Osteoblast (primary cell): ENCODE data around the gene C3orf18. TPM values are rescaled to one million over a fixed set of nuclear protein-coding genes. Genes with fewer than 3 reads are reported as not detected.

Experiments used
- DNase-seq: peaks from one replicate; pipeline ENCODE4 v3.0.0; 2011; ENCODE audit warnings: low spot score, mixed read lengths; ENCODE audit not compliant: insufficient read length; ENCODE audit errors: missing footprints
- H2AFZ ChIP-seq: 2 replicates; pipeline ENCODE4 v1.6.0; 2011; ENCODE audit warnings: mild to moderate bottlenecking, low read length
- H3K27ac ChIP-seq: 2 replicates; pipeline ENCODE4 v1.5.1; 2011; ENCODE audit warnings: mild to moderate bottlenecking, low read depth, low read length, moderate library complexity
- H3K27me3 ChIP-seq: 2 replicates; pipeline ENCODE4 v1.6.0; 2012; ENCODE audit warnings: mild to moderate bottlenecking, control low read depth, inconsistent platforms, low read length, moderate library complexity; ENCODE audit not compliant: insufficient read depth
- H3K36me3 ChIP-seq: 2 replicates; pipeline ENCODE4 v1.5.1; 2011; ENCODE audit warnings: mild to moderate bottlenecking, low read length, control low read depth, moderate library complexity; ENCODE audit not compliant: insufficient read depth
- H3K4me1 ChIP-seq: 2 replicates; pipeline ENCODE4 v1.5.1; 2011; ENCODE audit warnings: mild to moderate bottlenecking, low read length, control low read depth, moderate library complexity; ENCODE audit not compliant: insufficient read depth
- H3K4me2 ChIP-seq: 2 replicates; pipeline ENCODE4 v1.6.0; 2011; ENCODE audit warnings: mild to moderate bottlenecking, low read length; ENCODE audit not compliant: insufficient read depth
- H3K4me3 ChIP-seq: fragments of 200-600 bp; sonication (generic); 3 replicates; pipeline ENCODE4 v1.5.1; 2012; ENCODE audit warnings: mild to moderate bottlenecking, low read length, inconsistent platforms; ENCODE audit not compliant: insufficient read depth
- H3K79me2 ChIP-seq: 2 replicates; pipeline ENCODE4 v1.6.0; 2012; ENCODE audit warnings: mild to moderate bottlenecking, low read length, control low read depth, inconsistent platforms; ENCODE audit not compliant: insufficient read depth
- H3K9me3 ChIP-seq: 2 replicates; pipeline ENCODE4 v1.5.1; 2011; ENCODE audit warnings: low read depth, low read length, control low read depth
- H4K20me1 ChIP-seq: 2 replicates; pipeline ENCODE4 v1.6.0; 2012; ENCODE audit warnings: mild to moderate bottlenecking, low read length, control low read depth; ENCODE audit not compliant: insufficient read depth
- CTCF ChIP-seq: IDR thresholded peaks from 2 replicates; pipeline ENCODE4 v1.5.1; 2011; ENCODE audit warnings: mild to moderate bottlenecking, low read depth, low read length, moderate library complexity; ENCODE audit errors: extremely low read depth
- total RNA-seq: library from RNA; depleted of rRNA; stranded (reverse); fragments of >200 nt; gene quantifications from 2 replicates; pipeline ENCODE4 v1.2.3, GENCODE V29; 2012

Gene C3orf18
- total RNA-seq, 1 donor = 18.8 TPM

GRCh38 chr3:50574444-50574831 is 6.9 kb upstream of the C3orf18 start:
- no peak overlapping the region for H2AFZ ChIP-seq
- no peaks in the 10 kb centered on the region for H4K20me1 ChIP-seq
- H3K27me3 ChIP-seq = no peaks in the 10 kb centered on the region
- no peak overlapping the region for H3K4me3 ChIP-seq
- no peak for TF ChIP-seq CTCF
- peaks cover 20% of the 10 kb centered on the region for H3K36me3 ChIP-seq
- DNase-seq = peak; percentile 21
- H3K4me1 ChIP-seq = peaks cover 8% of the 10 kb centered on the region
- no peaks in the 10 kb centered on the region for H3K9me3 ChIP-seq
- H3K27ac ChIP-seq = no peak overlapping the region
- H3K4me2 ChIP-seq = no peak overlapping the region
- H3K79me2 ChIP-seq = peaks cover 15% of the 10 kb centered on the region

GRCh38 chr3:50573566-50574443 is 6.3 kb upstream of the C3orf18 start:
- no peak for TF ChIP-seq CTCF
- peak; percentile 27 for DNase-seq
- H3K36me3 ChIP-seq = peaks cover 20% of the 10 kb centered on the region
- H3K27ac ChIP-seq = no peak overlapping the region
- no peak overlapping the region for H3K4me3 ChIP-seq
- no peak overlapping the region for H2AFZ ChIP-seq
- H4K20me1 ChIP-seq = no peaks in the 10 kb centered on the region
- peaks cover 16% of the 10 kb centered on the region for H3K79me2 ChIP-seq
- no peak overlapping the region for H3K4me2 ChIP-seq
- H3K9me3 ChIP-seq = no peaks in the 10 kb centered on the region
- H3K27me3 ChIP-seq = no peaks in the 10 kb centered on the region
- H3K4me1 ChIP-seq = peaks cover 8% of the 10 kb centered on the region

DNA sequence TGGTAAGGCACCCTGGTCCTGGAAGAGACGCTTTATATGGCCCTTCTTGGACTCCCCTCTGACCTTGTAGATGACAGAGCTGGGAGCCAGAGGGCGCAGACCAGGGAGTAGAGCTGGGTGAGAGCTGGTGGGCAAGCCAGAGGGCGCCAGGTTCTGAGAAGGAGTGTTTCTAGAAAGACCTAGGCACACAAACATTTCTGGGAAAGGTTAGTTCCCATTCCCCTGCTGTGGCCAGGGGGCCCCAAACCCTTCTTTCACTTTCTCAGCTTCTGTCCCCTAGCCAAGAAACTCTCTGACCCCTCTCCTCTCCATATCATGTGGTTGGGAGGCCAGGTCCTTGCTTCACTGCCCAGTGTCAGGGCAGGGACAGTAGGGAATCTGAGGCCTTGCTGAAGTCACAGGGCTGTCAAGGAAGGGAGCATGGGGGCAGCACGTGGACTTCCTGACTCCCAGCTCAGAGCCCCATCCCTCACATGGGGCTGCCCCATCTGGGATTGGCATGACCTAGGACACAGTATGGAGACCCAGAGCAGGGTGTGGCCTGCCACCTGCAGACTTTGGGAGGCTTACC is 5.3 kb upstream of the C3orf18 start:
- Histone ChIP-seq H3K4me1 (peaks cover 11% of the 10 kb centered on the region), H3K27me3 (no peaks in the 10 kb centered on the region), H3K79me2 (peaks cover 16% of the 10 kb centered on the region), H3K27ac (no peak overlapping the region), H3K36me3 (peaks cover 16% of the 10 kb centered on the region), H3K4me2 (no peak overlapping the region), H4K20me1 (no peaks in the 10 kb centered on the region), H3K9me3 (no peaks in the 10 kb centered on the region), H2AFZ (no peak overlapping the region), H3K4me3 (no peak overlapping the region)
- DNase-seq = peak; percentile 46
- no peak for TF ChIP-seq CTCF

DNA sequence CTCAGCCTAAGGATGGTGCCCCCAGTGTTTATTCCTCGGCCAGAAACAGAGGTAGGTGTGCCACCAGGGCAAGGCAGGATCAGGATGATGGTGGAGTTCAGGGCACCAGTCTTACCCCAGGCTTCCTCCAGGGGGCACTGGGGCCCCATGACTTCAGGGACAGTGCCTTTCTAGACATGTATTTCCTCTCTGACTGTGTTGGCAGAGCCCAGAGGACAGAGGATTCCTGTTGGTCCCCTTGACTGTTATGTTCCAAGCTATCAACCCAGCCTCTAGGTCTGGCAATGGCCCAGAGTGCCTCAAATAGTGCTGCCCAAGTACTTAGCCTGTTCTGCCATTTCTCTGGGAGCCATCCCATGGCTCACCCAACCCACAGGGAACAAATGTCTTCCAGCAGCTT is 4.6 kb upstream of the C3orf18 start:
- peaks cover 9% of the 10 kb centered on the region for H3K36me3 ChIP-seq
- H3K4me3 ChIP-seq = no peak overlapping the region
- DNase-seq = peak; percentile 95
- H3K4me1 ChIP-seq = peaks cover 15% of the 10 kb centered on the region
- TF ChIP-seq CTCF = peak; percentile 87
- peaks cover 17% of the 10 kb centered on the region for H3K79me2 ChIP-seq
- no peak overlapping the region for H3K4me2 ChIP-seq
- no peak overlapping the region for H3K27ac ChIP-seq
- no peaks in the 10 kb centered on the region for H3K27me3 ChIP-seq
- H3K9me3 ChIP-seq = no peaks in the 10 kb centered on the region
- no peaks in the 10 kb centered on the region for H4K20me1 ChIP-seq
- H2AFZ ChIP-seq = no peak overlapping the region
